ENCODE results near the gene PLTP.

PLTP gene

DNA sequence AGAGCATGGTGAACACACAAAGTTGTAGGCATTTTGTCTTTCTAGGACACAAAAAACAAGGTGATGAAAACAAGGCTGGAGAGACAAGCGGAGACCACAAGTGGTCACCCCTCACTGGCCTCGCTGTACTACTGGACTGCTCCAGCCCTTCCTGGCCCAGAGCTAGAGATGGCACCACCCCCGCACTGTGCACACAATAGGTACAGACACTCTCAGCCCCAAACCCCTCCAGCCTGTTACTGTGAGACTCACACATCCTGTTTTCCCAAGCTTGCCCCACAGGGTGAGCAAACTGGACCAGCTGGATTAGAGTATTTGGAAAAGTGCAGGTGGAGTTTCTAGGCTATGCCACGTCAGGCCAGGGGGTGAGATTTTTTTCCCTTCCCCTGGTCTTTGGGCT lies 39.3 kb downstream of the PLTP start:
- H3K4me1 ChIP-seq (ENCODE audit: insufficient read depth, low read length) = no peaks in the 10 kb centered on the region
- ATAC-seq (ENCODE audit: insufficient read depth, low read depth) = no peak
- no peak overlapping the region for H3K4me3 ChIP-seq (ENCODE audit: low read depth in 1 of 2, low read length in 2 of 2)

DNA sequence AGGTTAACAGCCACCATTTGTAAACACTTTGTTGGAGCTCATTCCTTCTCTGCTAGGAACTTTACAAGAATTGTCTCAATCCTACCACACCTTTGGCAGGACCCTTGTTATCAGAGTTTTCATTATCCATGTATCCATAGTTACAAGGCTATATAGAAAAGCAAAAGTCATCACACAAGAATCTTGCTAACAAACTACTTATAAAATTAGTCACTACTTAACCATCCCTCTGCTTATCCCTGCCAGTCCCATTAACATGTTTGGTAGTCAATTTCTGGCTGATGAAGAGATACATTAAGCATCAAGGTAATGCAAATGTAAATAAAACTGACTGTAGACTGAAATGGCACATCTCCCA lies 44.2 kb downstream of the PLTP start:
- Histone ChIP-seq H3K4me1 (ENCODE audit: insufficient read depth, low read length) (no peaks in the 10 kb centered on the region), H4K20me1 (ENCODE audit: insufficient read depth, low read length) (no peaks in the 10 kb centered on the region), H3K9me3 (ENCODE audit: insufficient read depth, low read length, severe bottlenecking) (no peaks in the 10 kb centered on the region), H3K27me3 (ENCODE audit: insufficient read depth, low read length, poor library complexity) (no peaks in the 10 kb centered on the region), H2AFZ (ENCODE audit: low read depth, low read length) (no peak overlapping the region), H3K27ac (ENCODE audit: low read length) (no peak overlapping the region), H3K9ac (ENCODE audit: low read depth, low read length) (no peak overlapping the region), H3K79me2 (ENCODE audit: insufficient read depth, low read length) (no peaks in the 10 kb centered on the region), H3K36me3 (ENCODE audit: insufficient read depth, low read length) (no peaks in the 10 kb centered on the region), H3K4me2 (ENCODE audit: insufficient read depth, low read length) (no peak overlapping the region), H3K4me3 (ENCODE audit: low read depth in 1 of 2, low read length in 2 of 2) (no peak overlapping the region)
- no peak for TF ChIP-seq EZH2 (IDR thresholded peaks at IDR 0.05; ENCODE audit: borderline replicate concordance, low read depth, low read length, severe bottlenecking)
- TF ChIP-seq, protein P1, sequence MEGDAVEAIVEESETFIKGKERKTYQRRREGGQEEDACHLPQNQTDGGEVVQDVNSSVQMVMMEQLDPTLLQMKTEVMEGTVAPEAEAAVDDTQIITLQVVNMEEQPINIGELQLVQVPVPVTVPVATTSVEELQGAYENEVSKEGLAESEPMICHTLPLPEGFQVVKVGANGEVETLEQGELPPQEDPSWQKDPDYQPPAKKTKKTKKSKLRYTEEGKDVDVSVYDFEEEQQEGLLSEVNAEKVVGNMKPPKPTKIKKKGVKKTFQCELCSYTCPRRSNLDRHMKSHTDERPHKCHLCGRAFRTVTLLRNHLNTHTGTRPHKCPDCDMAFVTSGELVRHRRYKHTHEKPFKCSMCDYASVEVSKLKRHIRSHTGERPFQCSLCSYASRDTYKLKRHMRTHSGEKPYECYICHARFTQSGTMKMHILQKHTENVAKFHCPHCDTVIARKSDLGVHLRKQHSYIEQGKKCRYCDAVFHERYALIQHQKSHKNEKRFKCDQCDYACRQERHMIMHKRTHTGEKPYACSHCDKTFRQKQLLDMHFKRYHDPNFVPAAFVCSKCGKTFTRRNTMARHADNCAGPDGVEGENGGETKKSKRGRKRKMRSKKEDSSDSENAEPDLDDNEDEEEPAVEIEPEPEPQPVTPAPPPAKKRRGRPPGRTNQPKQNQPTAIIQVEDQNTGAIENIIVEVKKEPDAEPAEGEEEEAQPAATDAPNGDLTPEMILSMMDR (IDR thresholded peaks at IDR 0.05; ENCODE audit: borderline replicate concordance, extremely low read depth, low read length, poor library complexity, severe bottlenecking) = no peak
- DNase-seq = no peak
- ATAC-seq (ENCODE audit: insufficient read depth, low read depth) = no peak

More for the DNA sequence above, 39.3 kb downstream of the PLTP start:
- Histone ChIP-seq H3K9ac (ENCODE audit: low read depth, low read length) (no peak overlapping the region), H3K27ac (ENCODE audit: low read length) (no peak overlapping the region), H2AFZ (ENCODE audit: low read depth, low read length) (no peak overlapping the region), H4K20me1 (ENCODE audit: insufficient read depth, low read length) (no peaks in the 10 kb centered on the region; the same call in 1 of the 2 replicates), H3K9me3 (ENCODE audit: insufficient read depth, low read length, severe bottlenecking) (no peaks in the 10 kb centered on the region), H3K36me3 (ENCODE audit: insufficient read depth, low read length) (peaks cover 9% of the 10 kb centered on the region), H3K79me2 (ENCODE audit: insufficient read depth, low read length) (no peaks in the 10 kb centered on the region), H3K4me2 (ENCODE audit: insufficient read depth, low read length) (no peak overlapping the region), H3K27me3 (ENCODE audit: insufficient read depth, low read length, poor library complexity) (no peaks in the 10 kb centered on the region)
- no peak for DNase-seq
- no peak for TF ChIP-seq EZH2 (IDR thresholded peaks at IDR 0.05; ENCODE audit: borderline replicate concordance, low read depth, low read length, severe bottlenecking)
- TF ChIP-seq, protein P1 (IDR thresholded peaks at IDR 0.05; ENCODE audit: borderline replicate concordance, extremely low read depth, low read length, poor library complexity, severe bottlenecking) = no peak

DNA sequence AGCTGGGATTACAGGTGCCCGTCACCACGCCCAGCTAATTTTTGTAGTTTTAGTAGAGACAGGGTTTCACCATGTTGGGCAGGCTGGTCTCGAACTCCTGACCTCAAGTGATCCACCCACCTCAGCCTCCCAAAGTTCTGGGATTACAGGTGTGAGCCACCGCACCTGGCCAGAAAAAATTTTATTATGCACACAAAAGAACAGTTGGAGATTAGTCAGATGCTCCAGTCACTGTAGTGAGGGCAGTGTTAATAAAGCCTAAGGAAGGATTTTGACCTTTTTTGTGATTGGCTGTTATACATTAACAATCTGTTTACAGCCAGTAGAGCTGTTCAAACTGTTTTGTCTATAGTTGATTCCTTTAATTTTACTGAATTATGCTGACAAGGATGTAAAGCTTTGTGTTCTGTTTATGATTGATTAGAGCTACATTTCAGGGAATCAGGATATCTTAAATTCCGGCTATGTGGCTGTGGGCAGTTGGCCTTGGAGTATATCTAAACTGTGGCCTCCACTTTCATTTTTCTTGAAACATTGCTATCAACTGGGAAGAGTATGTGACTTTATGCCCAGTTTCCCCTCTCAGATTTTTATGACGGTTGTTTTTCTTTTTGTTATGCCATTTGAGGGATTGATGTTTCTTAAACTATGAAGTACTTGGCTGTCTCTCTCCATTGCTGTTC lies 44.7 kb downstream of the PLTP start:
- DNase-seq (no peak), ATAC-seq (ENCODE audit: insufficient read depth, low read depth) (no peak)
- Histone ChIP-seq H2AFZ (ENCODE audit: low read depth, low read length) (no peak overlapping the region), H4K20me1 (ENCODE audit: insufficient read depth, low read length) (no peaks in the 10 kb centered on the region), H3K79me2 (ENCODE audit: insufficient read depth, low read length) (no peaks in the 10 kb centered on the region), H3K4me2 (ENCODE audit: insufficient read depth, low read length) (no peak overlapping the region), H3K9ac (ENCODE audit: low read depth, low read length) (no peak overlapping the region), H3K4me1 (ENCODE audit: insufficient read depth, low read length) (no peaks in the 10 kb centered on the region), H3K4me3 (ENCODE audit: low read depth in 1 of 2, low read length in 2 of 2) (no peak overlapping the region), H3K9me3 (ENCODE audit: insufficient read depth, low read length, severe bottlenecking) (no peaks in the 10 kb centered on the region), H3K36me3 (ENCODE audit: insufficient read depth, low read length) (no peaks in the 10 kb centered on the region), H3K27me3 (ENCODE audit: insufficient read depth, low read length, poor library complexity) (no peaks in the 10 kb centered on the region), H3K27ac (ENCODE audit: low read length) (no peak overlapping the region)
- TF ChIP-seq, protein P1 (IDR thresholded peaks at IDR 0.05; ENCODE audit: borderline replicate concordance, extremely low read depth, low read length, poor library complexity, severe bottlenecking) = no peak
- TF ChIP-seq EZH2 (IDR thresholded peaks at IDR 0.05; ENCODE audit: borderline replicate concordance, low read depth, low read length, severe bottlenecking) = no peak

All from DND-41 (cell line).